Measurements from ENCODE around the gene AIMP2. TPM values are rescaled to one million over a fixed set of nuclear protein-coding genes. Genes with fewer than 3 reads are reported as not detected.

Gene AIMP2
- total RNA-seq, 5 donors from 2014 or later (not counting 1 experiment from before 2014, with no cell fraction given), result 7.8 to 17.4 (median 14.1) TPM

- no peak for DNase-seq
- Histone ChIP-seq H3K4me1 (ENCODE audit: control insufficient read depth in 1 of 2, extremely low read depth in 1 of 2, insufficient read depth in 2 of 2, low read length in 2 of 2) (peaks cover 6 to 28% of the 10 kb centered on the region in 2 experiments), H3K27me3 (replicated peaks in 1 of 2; ENCODE audit: control insufficient read depth in 2 of 2, extremely low read depth in 1 of 2, insufficient read depth in 2 of 2, low read length in 1 of 2) (no peaks in the 10 kb centered on the region), H3K9me3 (no peaks in the 10 kb centered on the region), H3K4me3 (ENCODE audit: control insufficient read depth in 1 of 2, extremely low read depth in 1 of 2, low read length in 1 of 2) (no peak within 1 kb of the TSS), H3K27ac (ENCODE audit: low read length) (peak within 1 kb of the TSS; percentile 43), H3K36me3 (ENCODE audit: control insufficient read depth in 2 of 2, extremely low read depth in 1 of 2, insufficient read depth in 1 of 2, low read length in 1 of 2) (peaks cover 6 to 50% of the 10 kb centered on the region in 2 donors)
- Mint-ChIP-seq H3K36me3 (peaks cover 47% of the 10 kb centered on the region), H3K9me3 (no peaks in the 10 kb centered on the region), H3K27ac (peak within 1 kb of the TSS; percentile 24 to 77), H3K4me3 (no peak within 1 kb of the TSS), H3K27me3 (no peaks in the 10 kb centered on the region), H3K4me1 (peaks cover 17 to 34% (median 27%) of the 10 kb centered on the region in 3 donors)
- POLR2A ChIA-PET, result interaction anchor here in 1 of 2 donors (1.1 kb wide), 1 partner anchor 17 kb away, joined by 3 read pairs; no protein-coding TSS in a partner anchor
- CTCF ChIA-PET, result interaction anchor here in 1 of 2 donors (0.7 kb wide), 1 partner anchor 206 kb away, joined by 3 read pairs; no protein-coding TSS in a partner anchor
- WGBS (ENCODE audit: insufficient coverage), result 100% methylated on average over 1 of the region's 2 CpGs
- no peak for ATAC-seq (replicated peaks in 1 of 4)
These were observed 21.9 kb downstream of the AIMP2 start, which contains the start of gene ANKRD61 for GRCh38 chr7:6030988-6031387. Gene ANKRD61, plus strand, starts transcription at chr7:6031376. Its CDS starts 0 bp downstream, at chr7:6031376.

GRCh38 chr7:6031567-6031966 lies 22.5 kb downstream of the AIMP2 start:
- peak overlapping the region; percentile 24 to 77 for H3K27ac Mint-ChIP-seq
- H3K27me3 ChIP-seq (replicated peaks in 1 of 2; ENCODE audit: control insufficient read depth in 2 of 2, extremely low read depth in 1 of 2, insufficient read depth in 2 of 2, low read length in 1 of 2), result no peaks in the 10 kb centered on the region
- no peak overlapping the region for H3K27ac ChIP-seq (ENCODE audit: low read length)
- 93% methylated on average over 2 of the region's 3 CpGs for WGBS (ENCODE audit: insufficient coverage)
- peaks cover 5 to 22% of the 10 kb centered on the region in 2 experiments for H3K4me1 ChIP-seq (ENCODE audit: control insufficient read depth in 1 of 2, extremely low read depth in 1 of 2, insufficient read depth in 2 of 2, low read length in 2 of 2)
- H3K4me3 Mint-ChIP-seq, result no peak overlapping the region
- H3K4me3 ChIP-seq (ENCODE audit: control insufficient read depth in 1 of 2, extremely low read depth in 1 of 2, low read length in 1 of 2), result no peak overlapping the region
- DNase-seq (no peak), ATAC-seq (replicated peaks in 1 of 4) (no peak)
- H3K4me1 Mint-ChIP-seq, result peaks cover 11 to 28% (median 21%) of the 10 kb centered on the region in 3 donors
- H3K36me3 ChIP-seq (ENCODE audit: control insufficient read depth in 2 of 2, extremely low read depth in 1 of 2, insufficient read depth in 1 of 2, low read length in 1 of 2), result peaks cover 6 to 53% of the 10 kb centered on the region in 2 donors
- H3K36me3 Mint-ChIP-seq, result peaks cover 47% of the 10 kb centered on the region
- H3K27me3 Mint-ChIP-seq, result no peaks in the 10 kb centered on the region
- ChIA-PET POLR2A (interaction anchor here in 1 of 2 donors (1.1 kb wide), 1 partner anchor 16 kb away, joined by 3 read pairs; no protein-coding TSS in a partner anchor), CTCF (no interaction called here)
- H3K9me3 ChIP-seq, result no peaks in the 10 kb centered on the region
- no peaks in the 10 kb centered on the region for H3K9me3 Mint-ChIP-seq

- peaks cover 44% of the 10 kb centered on the region for H3K36me3 Mint-ChIP-seq
- DNase-seq (peak in 2 of 35 experiments; percentile 11 to 23), ATAC-seq (replicated peaks in 1 of 4) (peak in 2 of 4 experiments; percentile 37 to 48)
- Histone ChIP-seq H3K4me3 (ENCODE audit: control insufficient read depth in 1 of 2, extremely low read depth in 1 of 2, low read length in 1 of 2) (no peak overlapping the region), H3K27ac (ENCODE audit: low read length) (peak overlapping the region; percentile 43), H3K36me3 (ENCODE audit: control insufficient read depth in 2 of 2, extremely low read depth in 1 of 2, insufficient read depth in 1 of 2, low read length in 1 of 2) (peaks cover 6 to 55% of the 10 kb centered on the region in 2 donors), H3K27me3 (replicated peaks in 1 of 2; ENCODE audit: control insufficient read depth in 2 of 2, extremely low read depth in 1 of 2, insufficient read depth in 2 of 2, low read length in 1 of 2) (no peaks in the 10 kb centered on the region), H3K9me3 (no peaks in the 10 kb centered on the region), H3K4me1 (ENCODE audit: control insufficient read depth in 1 of 2, extremely low read depth in 1 of 2, insufficient read depth in 2 of 2, low read length in 2 of 2) (peaks cover 0 to 16% of the 10 kb centered on the region in 2 experiments)
- ChIA-PET CTCF (interaction anchor here in 1 of 2 donors (0.6 kb wide), 1 partner anchor 117 kb away, joined by 5 read pairs; no protein-coding TSS in a partner anchor), POLR2A (no interaction called here)
- peak overlapping the region in 1 of 2 donors; percentile 55 for H3K27ac Mint-ChIP-seq
- H3K27me3 Mint-ChIP-seq, result no peaks in the 10 kb centered on the region
- peaks cover 5 to 22% (median 15%) of the 10 kb centered on the region in 3 donors for H3K4me1 Mint-ChIP-seq
- 0% methylated on average over 1 of the region's 5 CpGs for WGBS (ENCODE audit: insufficient coverage)
- H3K4me3 Mint-ChIP-seq, result no peak overlapping the region
- no peaks in the 10 kb centered on the region for H3K9me3 Mint-ChIP-seq
These were observed 23.1 kb downstream of the AIMP2 start for GRCh38 chr7:6032167-6032566.

GRCh38 chr7:6032641-6033040 lies 23.6 kb downstream of the AIMP2 start:
- Histone ChIP-seq H3K27ac (ENCODE audit: low read length) (peak overlapping the region; percentile 43), H3K4me1 (ENCODE audit: control insufficient read depth in 1 of 2, extremely low read depth in 1 of 2, insufficient read depth in 2 of 2, low read length in 2 of 2) (peaks cover 0 to 15% of the 10 kb centered on the region in 2 experiments), H3K4me3 (ENCODE audit: control insufficient read depth in 1 of 2, extremely low read depth in 1 of 2, low read length in 1 of 2) (no peak overlapping the region), H3K27me3 (replicated peaks in 1 of 2; ENCODE audit: control insufficient read depth in 2 of 2, extremely low read depth in 1 of 2, insufficient read depth in 2 of 2, low read length in 1 of 2) (no peaks in the 10 kb centered on the region), H3K9me3 (no peaks in the 10 kb centered on the region), H3K36me3 (ENCODE audit: control insufficient read depth in 2 of 2, extremely low read depth in 1 of 2, insufficient read depth in 1 of 2, low read length in 1 of 2) (peaks cover 6 to 59% of the 10 kb centered on the region in 2 donors)
- no peak overlapping the region for H3K4me3 Mint-ChIP-seq
- ChIA-PET POLR2A (no interaction called here), CTCF (interaction anchor here in 1 of 2 donors (0.6 kb wide), 1 partner anchor 117 kb away, joined by 5 read pairs; no protein-coding TSS in a partner anchor)
- H3K27me3 Mint-ChIP-seq, result no peaks in the 10 kb centered on the region
- DNase-seq, result no peak
- peak overlapping the region; percentile 19 to 55 for H3K27ac Mint-ChIP-seq
- H3K9me3 Mint-ChIP-seq, result no peaks in the 10 kb centered on the region
- peaks cover 41% of the 10 kb centered on the region for H3K36me3 Mint-ChIP-seq
- WGBS (ENCODE audit: insufficient coverage), result 96% methylated on average over 4 of the region's 7 CpGs
- H3K4me1 Mint-ChIP-seq, result peaks cover under 1 to 18% (median 12%) of the 10 kb centered on the region in 3 donors
- ATAC-seq (replicated peaks in 1 of 4), result no peak

GRCh38 chr7:6035165-6035564 lies 26.1 kb downstream of the AIMP2 start:
- Mint-ChIP-seq H3K4me3 (no peak overlapping the region), H3K36me3 (peaks cover 42% of the 10 kb centered on the region), H3K9me3 (no peaks in the 10 kb centered on the region), H3K27me3 (no peaks in the 10 kb centered on the region), H3K27ac (no peak overlapping the region), H3K4me1 (peaks cover 0 to 16% (median 12%) of the 10 kb centered on the region in 3 donors)
- Histone ChIP-seq H3K27ac (ENCODE audit: low read length) (no peak overlapping the region), H3K4me1 (ENCODE audit: control insufficient read depth in 1 of 2, extremely low read depth in 1 of 2, insufficient read depth in 2 of 2, low read length in 2 of 2) (peaks cover 0 to 15% of the 10 kb centered on the region in 2 experiments), H3K4me3 (ENCODE audit: control insufficient read depth in 1 of 2, extremely low read depth in 1 of 2, low read length in 1 of 2) (no peak overlapping the region), H3K9me3 (no peaks in the 10 kb centered on the region), H3K36me3 (ENCODE audit: control insufficient read depth in 2 of 2, extremely low read depth in 1 of 2, insufficient read depth in 1 of 2, low read length in 1 of 2) (peaks cover 6 to 72% of the 10 kb centered on the region in 2 donors), H3K27me3 (replicated peaks in 1 of 2; ENCODE audit: control insufficient read depth in 2 of 2, extremely low read depth in 1 of 2, insufficient read depth in 2 of 2, low read length in 1 of 2) (no peaks in the 10 kb centered on the region)
- POLR2A ChIA-PET, result interaction anchor here in 1 of 2 donors (0.5 kb wide), 1 partner anchor 337 kb away, joined by 3 read pairs; no protein-coding TSS in a partner anchor
- WGBS (ENCODE audit: insufficient coverage), result 96% methylated on average over 5 of the region's 10 CpGs
- DNase-seq (no peak), ATAC-seq (replicated peaks in 1 of 4) (no peak)
- CTCF ChIA-PET, result no interaction called here

- CTCF ChIA-PET, result no interaction called here
- Histone ChIP-seq H3K27ac (ENCODE audit: low read length) (no peak overlapping the region), H3K4me3 (ENCODE audit: control insufficient read depth in 1 of 2, extremely low read depth in 1 of 2, low read length in 1 of 2) (no peak overlapping the region), H3K9me3 (no peaks in the 10 kb centered on the region), H3K27me3 (replicated peaks in 1 of 2; ENCODE audit: control insufficient read depth in 2 of 2, extremely low read depth in 1 of 2, insufficient read depth in 2 of 2, low read length in 1 of 2) (no peaks in the 10 kb centered on the region), H3K36me3 (ENCODE audit: control insufficient read depth in 2 of 2, extremely low read depth in 1 of 2, insufficient read depth in 1 of 2, low read length in 1 of 2) (peaks cover 9 to 76% of the 10 kb centered on the region in 2 donors), H3K4me1 (ENCODE audit: control insufficient read depth in 1 of 2, extremely low read depth in 1 of 2, insufficient read depth in 2 of 2, low read length in 2 of 2) (peaks cover 0 to 15% of the 10 kb centered on the region in 2 experiments)
- H3K27me3 Mint-ChIP-seq, result no peaks in the 10 kb centered on the region
- DNase-seq (no peak), ATAC-seq (replicated peaks in 1 of 4) (no peak)
- no peak overlapping the region for H3K4me3 Mint-ChIP-seq
- POLR2A ChIA-PET, result no interaction called here
- WGBS (ENCODE audit: insufficient coverage), result 99% methylated on average over 13 of the region's 13 CpGs
- peaks cover 45% of the 10 kb centered on the region for H3K36me3 Mint-ChIP-seq
- peaks cover 0 to 16% (median 12%) of the 10 kb centered on the region in 3 donors for H3K4me1 Mint-ChIP-seq
- H3K9me3 Mint-ChIP-seq, result no peaks in the 10 kb centered on the region
- H3K27ac Mint-ChIP-seq, result no peak overlapping the region
These were observed 26.6 kb downstream of the AIMP2 start for GRCh38 chr7:6035686-6036085.

All from T-cell (primary cell).